Measurements from ENCODE around the gene BACE2. TPM values are rescaled to one million over a fixed set of nuclear protein-coding genes. Genes with fewer than 3 reads are reported as not detected.

Gene BACE2
- total and polyA plus RNA-seq, 2 donors (not counting 3 experiments of a cell fraction or from before 2014, with no cell fraction given) = 113 to 184 TPM

DNA sequence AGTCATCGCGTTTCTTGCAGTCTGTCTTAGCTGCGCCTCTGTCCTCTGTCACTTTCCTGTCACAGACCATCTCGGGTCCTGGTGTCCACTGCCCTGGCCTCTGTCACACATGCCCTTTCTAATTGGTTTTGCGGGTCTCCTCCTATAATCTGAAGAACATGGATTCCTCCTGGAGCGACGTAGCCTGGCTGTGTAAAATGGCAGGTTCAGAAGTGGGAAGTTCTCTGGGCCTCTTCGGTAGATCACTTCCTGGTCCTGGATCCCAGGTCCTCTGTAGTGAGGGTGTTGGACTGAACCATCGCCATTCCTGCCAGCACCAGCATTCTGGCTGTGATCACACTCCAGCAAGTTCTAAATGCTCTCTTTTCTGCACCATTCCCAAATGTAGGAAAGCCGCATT, 149.5 kb downstream of the BACE2 start:
- Histone ChIP-seq H3K9me3 (replicated peaks; ENCODE audit: control insufficient read depth, insufficient read depth, low read length) (no peaks in the 10 kb centered on the region), H3K27ac (ENCODE audit: insufficient read depth, low read depth, low read length) (no peak overlapping the region), H3K9me1 (replicated peaks; ENCODE audit: control insufficient read depth, extremely low read depth, insufficient read depth, low read length) (no peaks in the 10 kb centered on the region), H3K27me3 (ENCODE audit: control insufficient read depth in 2 of 2, insufficient read depth in 2 of 2, low read length in 2 of 2) (peaks cover 13 to 29% of the 10 kb centered on the region in 2 experiments), H3K79me2 (ENCODE audit: control insufficient read depth, insufficient read depth, low read length) (no peaks in the 10 kb centered on the region), H3K4me3 (replicated peaks in 1 of 3; ENCODE audit: insufficient read depth in 1 of 3, low read depth in 1 of 3, low read length in 3 of 3) (no peak overlapping the region), H3K4me1 (ENCODE audit: control insufficient read depth, extremely low read depth, insufficient read depth, low read length) (no peaks in the 10 kb centered on the region), H4K20me1 (replicated peaks; ENCODE audit: control insufficient read depth, extremely low read depth, insufficient read depth, low read length) (no peaks in the 10 kb centered on the region), H3K9ac (replicated peaks; ENCODE audit: extremely low read depth, insufficient read depth, low read length) (no peak overlapping the region), H3K36me3 (ENCODE audit: control insufficient read depth in 2 of 2, extremely low read depth in 1 of 2, insufficient read depth in 2 of 2, low read length in 2 of 2) (no peaks in the 10 kb centered on the region), H2AFZ (ENCODE audit: low read depth, low read length) (no peak overlapping the region), H3K4me2 (ENCODE audit: insufficient read depth, low read length) (no peak overlapping the region)
- dilution Hi-C loops (cut with MboI; ENCODE audit: extremely low pct_ligation_motif_present, low sequenced_read_pairs) (no loop called here), intact Hi-C loops (cut with micrococcal nuclease) (no loop called here)
- ChIA-PET CTCF (interaction anchor here (1.3 kb wide), 1 partner anchor 14 kb away, joined by 3 read pairs; no protein-coding TSS in a partner anchor), POLR2A (no interaction called here)
- FAIRE-seq = no peak
- TF ChIP-seq EZH2 (IDR thresholded peaks at IDR 0.05; ENCODE audit: borderline replicate concordance, low read depth, low read length, severe bottlenecking) = no peak
- TF ChIP-seq, protein P1, sequence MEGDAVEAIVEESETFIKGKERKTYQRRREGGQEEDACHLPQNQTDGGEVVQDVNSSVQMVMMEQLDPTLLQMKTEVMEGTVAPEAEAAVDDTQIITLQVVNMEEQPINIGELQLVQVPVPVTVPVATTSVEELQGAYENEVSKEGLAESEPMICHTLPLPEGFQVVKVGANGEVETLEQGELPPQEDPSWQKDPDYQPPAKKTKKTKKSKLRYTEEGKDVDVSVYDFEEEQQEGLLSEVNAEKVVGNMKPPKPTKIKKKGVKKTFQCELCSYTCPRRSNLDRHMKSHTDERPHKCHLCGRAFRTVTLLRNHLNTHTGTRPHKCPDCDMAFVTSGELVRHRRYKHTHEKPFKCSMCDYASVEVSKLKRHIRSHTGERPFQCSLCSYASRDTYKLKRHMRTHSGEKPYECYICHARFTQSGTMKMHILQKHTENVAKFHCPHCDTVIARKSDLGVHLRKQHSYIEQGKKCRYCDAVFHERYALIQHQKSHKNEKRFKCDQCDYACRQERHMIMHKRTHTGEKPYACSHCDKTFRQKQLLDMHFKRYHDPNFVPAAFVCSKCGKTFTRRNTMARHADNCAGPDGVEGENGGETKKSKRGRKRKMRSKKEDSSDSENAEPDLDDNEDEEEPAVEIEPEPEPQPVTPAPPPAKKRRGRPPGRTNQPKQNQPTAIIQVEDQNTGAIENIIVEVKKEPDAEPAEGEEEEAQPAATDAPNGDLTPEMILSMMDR (IDR thresholded peaks at IDR 0.05; ENCODE audit: extremely low read depth in 1 of 2, insufficient read depth in 1 of 2, low read depth in 1 of 2, low read length in 2 of 2) = no peak
- TF ChIP-seq MYC (IDR thresholded peaks at IDR 0.05; ENCODE audit: low read depth, low read length) = no peak
- no peak for TF ChIP-seq POLR2A (IDR thresholded peaks at IDR 0.05; ENCODE audit: low read depth, low read length)
- no peak for TF ChIP-seq FOS (IDR thresholded peaks at IDR 0.05; ENCODE audit: borderline replicate concordance, insufficient read depth, low read length)
- no peak for TF ChIP-seq POLR2AphosphoS5 (IDR thresholded peaks at IDR 0.05; ENCODE audit: insufficient read depth, low read depth, low read length)
- TF ChIP-seq GATA2 (IDR thresholded peaks at IDR 0.05; ENCODE audit: insufficient read depth, insufficient read length, low read depth, low read length) = no peak
- TF ChIP-seq, protein P2, sequence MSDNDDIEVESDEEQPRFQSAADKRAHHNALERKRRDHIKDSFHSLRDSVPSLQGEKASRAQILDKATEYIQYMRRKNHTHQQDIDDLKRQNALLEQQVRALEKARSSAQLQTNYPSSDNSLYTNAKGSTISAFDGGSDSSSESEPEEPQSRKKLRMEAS (IDR thresholded peaks at IDR 0.05; ENCODE audit: insufficient read depth, insufficient read length) = no peak
- TF ChIP-seq JUN (IDR thresholded peaks at IDR 0.05; ENCODE audit: borderline replicate concordance, insufficient read depth, insufficient read length, low read depth) = no peak
- no TSS peak for BruUV-seq (replicated peaks)
- DNase-seq (ENCODE audit: low read depth, low spot score) = no peak
